NCI-H2227 treated with DMSO at 0.1 percent for 48 hours (cell line): Measurements from ENCODE around the gene PKIG.

Source experiments
- DNase-seq: peaks from one replicate; lab custom pipeline; 2025; lab: John Stamatoyannopoulos, UW

The PKIG gene

DNA sequence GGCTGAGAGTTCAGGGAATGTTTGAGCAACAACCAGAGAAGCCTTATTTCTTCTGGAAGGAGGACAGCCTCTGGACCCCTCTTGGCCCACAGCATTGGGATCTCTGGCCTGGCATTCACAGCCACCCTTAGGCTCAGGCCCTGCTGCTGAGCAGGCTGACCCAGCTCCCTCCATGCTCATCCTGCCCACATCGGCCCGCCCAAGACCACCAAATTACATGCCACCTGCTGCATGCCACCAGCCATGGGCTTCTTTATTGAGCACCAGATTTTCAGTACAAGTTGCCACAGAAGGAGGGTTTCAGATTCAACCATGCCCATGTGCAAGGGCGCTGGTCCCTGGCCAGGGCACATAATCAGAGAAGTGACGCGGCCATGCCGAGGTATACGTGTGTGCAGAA is 36.9 kb downstream of the PKIG start:
- no peak for DNase-seq

DNA sequence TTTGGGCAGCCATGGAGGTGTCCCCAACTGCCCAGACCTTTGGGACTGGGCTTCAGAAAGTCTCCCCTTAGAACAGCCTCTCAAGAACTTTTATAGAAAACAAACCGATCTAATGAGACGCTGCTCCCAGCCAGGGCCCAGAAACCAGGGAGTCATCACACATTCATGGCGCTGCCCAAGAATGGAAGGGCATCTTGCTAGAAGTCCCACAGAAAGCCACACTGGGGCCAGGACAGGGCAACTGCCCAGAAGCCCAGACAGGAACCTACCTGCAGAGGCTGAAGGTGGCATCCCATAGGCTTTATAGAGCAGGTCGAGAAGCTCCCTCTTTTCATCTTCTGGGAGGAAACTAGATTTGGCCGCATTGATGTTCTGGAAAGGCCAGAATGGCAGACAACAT is 37.7 kb downstream of the PKIG start:
- DNase-seq = no peak

DNA sequence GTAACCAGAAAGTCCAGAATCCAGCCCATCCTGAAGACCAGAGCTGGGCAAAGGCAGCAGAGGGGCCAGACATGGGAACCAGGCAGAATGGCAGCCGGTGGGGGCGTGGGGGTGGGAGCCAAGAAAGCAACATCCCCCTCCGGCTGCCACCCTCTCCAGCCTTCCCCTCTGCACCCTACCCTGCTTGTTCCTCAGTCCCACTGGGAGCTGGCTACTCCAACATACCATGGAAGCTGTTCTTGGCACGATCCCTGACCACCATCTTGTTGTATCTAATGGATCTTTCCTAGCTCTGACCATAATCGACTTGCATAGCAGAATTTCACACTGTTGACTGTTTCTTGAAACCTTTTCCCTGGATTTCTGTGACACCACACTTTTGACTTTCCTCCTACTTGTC is 38.9 kb downstream of the PKIG start:
- DNase-seq = no peak

DNA sequence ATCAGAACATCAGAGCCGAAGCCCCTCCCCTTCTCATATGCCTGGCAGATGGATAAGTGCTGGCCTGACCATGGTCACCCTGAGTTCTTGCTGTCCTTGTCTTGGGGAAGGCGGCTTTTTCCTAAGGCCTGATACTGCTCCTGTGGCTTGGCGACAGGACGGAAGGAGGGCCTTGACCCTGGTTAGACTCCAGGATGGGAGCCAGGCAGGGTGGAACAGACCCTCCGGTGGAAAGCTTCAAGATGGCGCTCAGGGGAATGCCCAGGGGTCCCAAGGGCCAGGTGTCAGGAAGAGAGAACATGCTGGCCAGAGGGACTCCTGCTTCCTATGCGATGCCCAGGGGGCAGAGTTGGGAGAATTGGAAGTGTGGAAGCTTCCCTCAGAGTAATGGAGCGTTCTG is 39.6 kb downstream of the PKIG start:
- DNase-seq = no peak

- no peak for DNase-seq
These were observed 40.3 kb downstream of the PKIG start for GRCh38 chr20:44622501-44623270.

- DNase-seq = no peak
These were observed 41.8 kb downstream of the PKIG start for GRCh38 chr20:44624152-44624551.

DNA sequence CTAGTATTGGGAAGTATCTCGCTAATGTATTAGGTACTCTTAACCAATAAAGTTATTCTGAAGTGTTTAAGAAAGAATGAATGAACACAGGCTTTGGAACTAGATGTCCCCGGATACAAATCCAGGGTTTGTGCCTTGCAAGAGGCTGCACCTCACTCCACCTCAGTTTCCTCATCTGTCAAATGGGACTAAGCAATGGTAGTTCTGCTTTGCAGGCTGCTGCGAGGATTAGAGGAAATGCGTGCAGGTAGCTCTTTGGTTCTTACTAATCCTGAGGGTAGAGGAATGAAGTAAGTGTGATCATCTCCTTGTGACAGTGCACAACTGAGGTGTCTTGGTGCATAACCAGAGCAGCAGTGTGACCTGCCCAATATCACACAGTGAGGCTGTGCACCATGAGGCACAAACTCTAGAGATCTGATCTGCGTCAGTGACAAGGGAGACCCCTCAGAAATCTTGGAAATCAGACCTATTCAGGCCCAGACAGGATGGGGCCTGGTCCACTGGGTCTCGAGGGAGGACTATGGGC is 42.4 kb downstream of the PKIG start:
- no peak for DNase-seq

GRCh38 chr20:44625361-44625760 is 43.0 kb downstream of the PKIG start:
- DNase-seq = no peak

GRCh38 chr20:44626278-44626677 is 43.9 kb downstream of the PKIG start:
- DNase-seq = no peak

DNA sequence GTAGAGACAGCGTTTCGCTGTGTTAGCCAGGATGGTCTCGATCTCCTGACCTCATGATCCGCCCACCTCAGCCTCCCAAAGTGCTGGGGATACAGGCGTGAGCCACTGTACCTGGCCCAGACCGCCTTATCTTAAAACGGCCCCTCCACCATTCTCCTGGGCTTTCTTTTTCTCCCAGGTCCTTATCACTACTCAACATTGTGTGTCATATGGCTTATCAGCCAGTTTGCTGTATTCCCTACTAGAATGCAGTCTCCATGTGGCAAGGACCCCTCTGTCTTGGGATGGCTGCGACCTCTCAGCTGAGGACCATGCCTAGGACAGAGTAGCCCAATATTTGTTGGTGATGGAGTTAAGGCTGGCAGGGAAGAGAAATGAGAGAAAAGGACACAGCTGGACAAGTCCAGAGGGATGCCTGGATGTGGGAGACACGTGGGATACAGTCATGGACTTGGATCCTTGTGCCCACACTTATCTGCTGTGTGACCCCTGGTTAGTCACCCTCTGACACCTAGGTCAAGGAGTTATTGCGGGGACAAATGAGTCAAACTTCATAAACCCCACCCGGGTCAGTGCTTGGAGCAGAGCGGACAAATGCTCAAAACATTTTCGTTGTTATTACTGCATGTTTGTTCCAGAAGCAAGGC is 45.1 kb downstream of the PKIG start:
- DNase-seq = no peak

DNA sequence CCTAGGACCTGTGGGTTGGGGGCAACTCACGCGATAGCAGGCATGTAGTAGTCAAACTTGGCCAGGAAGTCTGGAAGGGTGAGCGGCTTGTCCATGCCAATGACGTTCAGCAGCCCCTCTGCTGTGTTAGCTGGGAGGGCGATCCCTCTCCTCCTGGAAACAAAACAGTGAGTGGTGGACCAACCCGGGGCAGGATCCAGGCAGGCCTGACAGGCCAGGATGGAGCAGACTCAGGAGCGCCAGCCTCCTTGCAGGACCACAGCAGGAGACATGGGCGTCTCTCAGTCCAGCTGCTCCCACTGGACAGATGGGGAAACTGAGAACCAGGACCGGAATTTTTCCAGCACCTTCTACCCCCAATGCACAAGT is 46.6 kb downstream of the PKIG start:
- no peak for DNase-seq

GRCh38 chr20:44629542-44629941 is 47.2 kb downstream of the PKIG start:
- DNase-seq = no peak

DNA sequence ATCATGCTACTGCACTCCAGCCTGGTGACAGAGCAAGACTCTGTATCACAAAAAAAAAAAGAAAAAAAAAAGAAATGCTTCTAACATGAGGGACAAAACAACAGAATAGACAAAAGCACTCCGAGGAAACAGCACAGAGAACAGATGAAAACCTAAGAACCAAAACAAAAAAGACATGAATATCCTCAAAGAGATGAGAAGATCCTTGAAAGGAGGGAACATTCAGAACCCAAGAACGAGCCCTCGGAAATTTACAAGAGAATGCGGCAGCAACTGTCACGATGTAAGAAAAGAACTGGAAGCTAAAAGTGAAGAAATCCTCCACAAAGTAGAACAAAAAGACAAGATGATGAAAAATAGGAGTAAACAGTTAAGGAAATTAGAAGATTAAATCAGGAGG is 47.9 kb downstream of the PKIG start:
- no peak for DNase-seq

GRCh38 chr20:44632103-44632752 is 49.8 kb downstream of the PKIG start:
- no peak for DNase-seq

GRCh38 chr20:44633187-44633810 is 50.9 kb downstream of the PKIG start:
- no peak for DNase-seq

- DNase-seq = no peak
These were observed 51.7 kb downstream of the PKIG start for GRCh38 chr20:44633872-44634600.

GRCh38 chr20:44635877-44636276 is 53.5 kb downstream of the PKIG start:
- no peak for DNase-seq

GRCh38 chr20:44637042-44637441 is 54.7 kb downstream of the PKIG start:
- DNase-seq = no peak

DNA sequence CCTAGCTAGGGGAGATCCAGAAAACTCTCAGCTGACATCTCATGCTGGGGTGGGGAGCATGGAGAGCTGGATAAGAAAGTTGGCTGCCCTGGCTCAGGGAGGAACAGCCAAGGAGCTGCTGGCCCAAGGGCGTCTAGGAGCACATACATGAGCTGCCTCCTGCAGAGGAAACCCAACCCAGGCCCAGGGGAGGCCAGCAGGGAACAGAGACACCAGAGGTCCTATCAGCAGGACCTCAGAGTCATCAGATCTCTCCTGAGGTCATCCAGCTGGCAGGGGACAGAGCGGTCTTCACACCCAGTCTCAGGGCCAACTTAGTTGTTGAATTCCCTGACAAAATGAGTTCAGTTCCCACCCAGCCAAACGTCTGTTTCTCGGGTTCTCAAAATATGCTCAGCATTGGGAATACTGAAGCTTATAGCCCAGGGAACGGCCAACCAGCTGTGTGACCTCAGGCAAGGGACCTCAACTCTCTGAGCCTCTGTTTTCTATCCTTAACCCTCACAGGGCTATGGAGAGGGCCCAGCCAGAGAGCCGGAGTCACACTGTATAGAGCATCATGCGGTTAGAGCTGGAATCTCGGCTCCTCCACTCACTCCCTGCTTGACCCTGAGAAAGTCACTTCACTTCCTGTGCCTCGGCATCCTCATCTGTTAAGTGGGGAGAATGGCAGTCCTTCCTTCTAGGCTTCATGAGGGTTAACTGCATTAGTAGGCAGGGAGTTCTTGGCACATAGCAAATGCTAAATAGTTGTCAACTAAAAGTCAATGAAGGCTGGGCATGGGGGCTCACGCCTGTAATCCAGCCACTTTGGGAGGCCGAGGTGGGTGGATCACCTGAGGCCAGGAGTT is 55.4 kb downstream of the PKIG start:
- no peak for DNase-seq

- DNase-seq = no peak
These were observed 58.1 kb downstream of the PKIG start for GRCh38 chr20:44640522-44640921.

DNA sequence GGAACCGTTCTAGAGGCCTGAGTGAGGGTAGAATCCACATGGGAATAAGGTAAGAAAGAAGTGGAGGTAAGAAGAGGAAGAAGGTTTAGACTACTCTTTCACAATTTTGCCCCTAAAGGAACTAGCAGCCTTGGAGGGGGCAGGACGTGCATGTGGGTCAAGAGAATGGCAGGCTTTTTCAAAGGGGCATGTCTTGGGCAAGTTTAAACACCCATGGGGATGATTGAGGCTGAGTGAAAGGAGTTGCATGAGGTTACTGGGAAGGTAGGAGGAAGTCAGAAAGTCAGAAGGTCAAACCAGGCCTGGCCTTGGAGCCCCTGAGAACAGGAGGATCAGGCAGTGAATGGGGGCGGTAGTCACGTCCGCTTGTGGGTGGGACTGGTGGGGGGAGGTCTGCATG is 58.9 kb downstream of the PKIG start:
- DNase-seq = no peak
